NCI-H128 (cell line): ENCODE measurements around the gene ARID3B.

Experiments
- DNase-seq: peaks from one replicate; lab custom pipeline; 2025; ENCODE audit not compliant: unreplicated experiment; lab: John Stamatoyannopoulos, UW

The ARID3B gene

GRCh38 chr15:74633781-74634180, 92.8 kb downstream of the ARID3B start:
- DNase-seq, result no peak

GRCh38 chr15:74635228-74635627, 94.2 kb downstream of the ARID3B start:
- no peak for DNase-seq

DNA sequence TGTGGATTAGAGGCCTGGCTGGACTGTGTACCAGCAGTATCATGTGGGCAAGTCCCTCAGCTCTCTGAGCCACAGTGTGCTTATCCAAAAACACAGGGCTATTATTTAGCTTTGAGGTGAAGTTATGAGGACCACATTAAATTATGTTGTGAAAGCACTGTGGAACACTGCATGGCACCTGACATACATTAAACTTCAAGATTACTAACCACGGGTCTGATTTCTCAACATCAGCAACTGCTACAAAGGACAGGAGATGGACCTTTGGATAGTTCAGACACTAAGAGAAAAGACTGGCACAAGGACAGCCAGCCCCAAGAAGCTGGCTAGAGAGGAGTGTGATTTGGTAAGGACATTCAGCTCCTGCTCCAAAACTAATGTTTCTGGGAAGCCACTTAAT, 96.0 kb downstream of the ARID3B start:
- no peak for DNase-seq

DNA sequence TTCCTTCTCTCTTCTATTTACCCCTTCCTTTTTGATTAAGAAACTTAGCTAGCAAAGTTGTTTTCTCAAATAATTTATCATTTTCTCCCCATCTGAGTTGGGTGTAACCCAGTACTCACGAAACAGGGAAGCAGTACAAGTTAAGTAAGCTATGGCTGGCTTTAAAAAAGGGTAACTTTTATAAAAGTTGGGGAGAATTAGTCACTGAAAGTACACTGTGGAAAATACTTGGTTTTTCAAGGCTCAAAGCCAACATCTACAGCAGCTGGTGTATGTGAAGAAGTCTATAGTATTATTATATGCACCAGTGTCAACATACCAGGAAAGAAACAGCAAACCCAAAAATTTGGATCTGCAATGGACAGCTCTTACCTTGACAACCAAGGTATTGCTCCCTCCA, 100.1 kb downstream of the ARID3B start:
- no peak for DNase-seq

DNA sequence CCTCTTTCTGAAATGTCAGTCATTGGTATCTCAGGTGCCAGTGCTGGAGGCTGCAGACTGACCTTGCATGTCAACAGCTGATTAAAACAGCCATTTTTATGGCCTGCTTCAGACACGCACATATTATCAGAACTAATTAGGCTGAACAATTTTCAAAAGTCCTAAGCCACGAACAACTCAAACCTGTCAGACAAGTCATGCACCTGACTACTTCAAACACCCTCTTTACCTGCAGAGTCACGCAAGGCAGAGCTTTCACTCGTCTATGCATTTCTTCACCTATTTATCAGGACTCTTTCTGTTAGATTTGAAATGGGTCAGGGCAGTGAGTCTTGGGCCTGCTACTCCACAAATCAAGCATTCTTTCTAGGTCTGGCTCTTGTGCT, 101.3 kb downstream of the ARID3B start:
- no peak for DNase-seq

DNA sequence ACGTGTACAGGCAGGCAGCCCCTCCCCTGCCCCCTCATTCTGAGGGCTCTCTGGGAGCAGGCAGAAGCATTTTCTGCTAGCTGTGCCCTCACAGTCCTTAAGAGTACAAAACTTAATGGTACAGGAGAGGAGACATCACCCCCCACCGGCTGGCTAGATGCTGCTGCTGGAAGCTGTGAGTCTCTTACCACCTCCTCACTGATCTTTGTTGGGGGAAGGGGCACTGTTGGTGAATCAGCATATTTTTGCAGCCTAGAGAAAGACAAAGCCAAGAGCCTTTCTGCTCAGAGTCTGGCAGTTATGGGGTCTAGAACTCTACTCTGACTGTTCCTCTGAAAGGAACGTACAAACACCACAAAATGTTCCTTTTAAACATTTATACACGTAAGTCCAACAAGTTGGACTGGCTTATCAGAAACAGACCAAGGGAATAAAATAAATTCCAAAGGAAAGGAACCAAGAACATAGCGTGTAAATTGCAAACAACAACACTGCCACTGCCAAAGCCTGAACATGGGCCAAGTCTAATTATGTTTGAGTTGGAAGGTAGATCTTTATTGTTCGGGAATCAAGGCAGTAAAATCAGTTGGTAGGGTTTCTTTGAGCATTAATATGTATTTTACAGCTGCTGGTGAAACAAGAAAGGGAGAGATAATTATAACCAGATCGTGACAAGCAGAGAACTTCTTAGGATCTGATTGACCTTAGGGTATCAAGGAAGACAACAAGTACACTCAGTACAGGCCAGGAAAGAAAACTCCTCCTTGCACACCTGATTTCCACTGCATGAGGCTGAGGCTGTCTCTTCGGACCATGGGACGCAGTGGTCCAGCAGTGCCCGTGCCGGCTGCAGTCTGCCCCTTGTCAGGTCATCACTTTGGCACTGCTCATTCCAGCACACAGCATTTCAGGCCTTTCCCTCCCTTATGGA, 102.0 kb downstream of the ARID3B start:
- no peak for DNase-seq

DNA sequence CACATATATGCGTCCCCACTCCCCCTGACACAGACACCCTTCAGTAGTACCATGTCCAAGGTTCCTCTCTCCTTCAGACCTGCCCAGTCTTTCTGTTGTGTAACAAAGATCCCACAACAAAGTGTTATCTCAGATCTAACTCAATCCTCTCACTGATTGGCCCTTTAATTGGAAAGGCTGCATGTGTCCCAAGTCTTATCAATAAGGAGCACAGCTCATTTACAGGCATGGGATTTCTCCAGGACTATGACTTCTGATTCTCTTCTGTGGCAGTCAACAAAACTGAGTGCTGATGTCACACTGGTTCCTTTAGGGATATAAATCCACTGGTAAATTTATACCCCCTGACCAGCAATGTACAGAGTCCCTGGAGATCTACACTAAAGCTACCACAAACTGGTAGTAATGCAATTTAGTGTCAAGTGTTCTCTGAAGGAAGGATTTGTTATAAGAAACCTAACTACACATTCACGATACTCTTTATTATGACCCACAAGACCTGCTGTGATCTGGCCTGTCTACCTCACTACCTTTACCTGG, 102.7 kb downstream of the ARID3B start:
- DNase-seq, result no peak

- DNase-seq, result no peak
Observed at GRCh38 chr15:74646480-74646879, 105.5 kb downstream of the ARID3B start.
